GM18520 (cell line): Measurements from ENCODE around the gene CXCR5.
"Not testable (repeated sequence)": the region's sequence is repeated elsewhere in the genome, so short reads cannot be mapped to it uniquely, and the experiment has no call there.

Experiments used
- ATAC-seq: cut with Tn5 transposase; IDR thresholded peaks from one replicate; pipeline ENCODE4 v1.9.1; 2021; ENCODE audit not compliant: unreplicated experiment

The CXCR5 gene, protein sequence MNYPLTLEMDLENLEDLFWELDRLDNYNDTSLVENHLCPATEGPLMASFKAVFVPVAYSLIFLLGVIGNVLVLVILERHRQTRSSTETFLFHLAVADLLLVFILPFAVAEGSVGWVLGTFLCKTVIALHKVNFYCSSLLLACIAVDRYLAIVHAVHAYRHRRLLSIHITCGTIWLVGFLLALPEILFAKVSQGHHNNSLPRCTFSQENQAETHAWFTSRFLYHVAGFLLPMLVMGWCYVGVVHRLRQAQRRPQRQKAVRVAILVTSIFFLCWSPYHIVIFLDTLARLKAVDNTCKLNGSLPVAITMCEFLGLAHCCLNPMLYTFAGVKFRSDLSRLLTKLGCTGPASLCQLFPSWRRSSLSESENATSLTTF

DNA sequence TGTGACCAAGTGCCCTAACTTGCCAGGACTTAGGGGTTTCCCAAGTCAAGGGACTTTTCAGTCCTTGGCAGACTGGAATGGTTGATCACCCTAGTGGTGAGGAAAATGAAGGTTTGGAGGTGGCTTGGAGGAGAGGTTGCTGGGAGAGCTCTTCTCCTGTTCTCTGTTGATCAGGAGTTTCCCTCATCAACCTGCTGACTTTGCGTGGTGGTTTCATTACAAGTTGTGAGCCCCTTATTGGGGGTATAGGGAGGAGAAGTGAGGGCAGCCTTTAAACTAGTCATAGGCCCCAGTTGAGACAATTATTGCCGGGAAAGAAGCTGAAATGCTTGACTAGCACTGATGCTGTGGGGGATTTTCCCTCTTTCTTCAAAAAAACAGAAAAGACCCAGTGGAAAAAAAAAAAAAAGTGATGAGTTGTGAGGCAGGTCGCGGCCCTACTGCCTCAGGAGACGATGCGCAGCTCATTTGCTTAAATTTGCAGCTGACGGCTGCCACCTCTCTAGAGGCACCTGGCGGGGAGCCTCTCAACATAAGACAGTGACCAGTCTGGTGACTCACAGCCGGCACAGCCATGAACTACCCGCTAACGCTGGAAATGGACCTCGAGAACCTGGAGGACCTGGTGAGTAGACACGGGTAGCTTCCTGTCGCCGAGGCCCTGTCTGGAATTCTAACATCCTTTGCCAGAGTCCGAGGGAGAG, at the start of gene CXCR5:
Gene CXCR5 (plus strand): TSS at position 525 of the 704 bp plus-strand sequence. CDS start 50 bp downstream, at position 575.
- peak; percentile 89 for ATAC-seq

DNA sequence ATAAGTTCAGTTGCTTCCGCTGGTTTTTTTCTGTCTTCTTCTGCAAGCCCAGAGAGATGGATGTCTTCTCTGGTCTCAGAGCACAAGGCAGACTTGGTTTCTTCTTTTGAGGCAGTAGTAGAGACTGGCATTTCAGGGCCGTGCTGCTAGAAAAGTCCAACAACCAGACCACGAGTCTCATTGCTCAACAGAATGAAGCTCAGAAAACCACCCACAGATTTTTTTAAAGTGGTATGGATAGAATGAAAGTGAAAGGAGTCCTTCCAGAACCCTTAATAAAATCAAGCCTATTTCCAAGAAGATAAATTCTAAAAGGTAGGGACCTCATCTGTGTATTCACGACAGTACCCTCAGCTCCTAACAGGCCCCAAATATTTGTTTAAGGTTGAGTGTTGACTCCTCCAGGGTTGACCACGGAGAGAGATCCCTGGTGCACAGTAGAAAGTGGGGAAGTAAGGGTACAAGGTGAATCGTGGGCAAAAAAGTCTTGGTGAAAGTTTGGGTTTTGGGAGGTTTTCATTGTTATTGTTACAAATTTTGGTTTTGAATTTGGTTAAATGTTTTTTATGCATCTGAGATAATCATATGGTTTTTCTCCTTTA, 49.2 kb upstream of the CXCR5 start:
- ATAC-seq: no peak

DNA sequence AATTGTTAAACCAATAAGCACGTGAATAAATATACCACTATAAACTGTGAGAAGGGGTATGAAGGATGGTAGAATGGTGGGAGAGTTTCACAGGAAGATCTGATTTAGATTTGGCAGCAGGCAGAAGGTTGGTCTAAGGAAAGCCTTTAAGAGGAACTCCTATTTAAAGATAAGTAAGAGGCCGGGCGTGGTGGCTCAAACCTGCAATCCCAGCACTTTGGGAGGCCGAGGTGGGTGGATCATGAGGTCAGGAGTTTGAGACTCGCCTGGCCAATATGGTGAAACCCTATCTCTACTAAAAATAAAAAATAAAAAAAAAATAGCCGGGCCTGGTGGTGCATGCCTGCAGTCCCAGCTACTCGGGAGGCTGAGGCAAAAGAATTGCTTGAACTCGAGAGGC, 45.8 kb upstream of the CXCR5 start:
- no peak for ATAC-seq

DNA sequence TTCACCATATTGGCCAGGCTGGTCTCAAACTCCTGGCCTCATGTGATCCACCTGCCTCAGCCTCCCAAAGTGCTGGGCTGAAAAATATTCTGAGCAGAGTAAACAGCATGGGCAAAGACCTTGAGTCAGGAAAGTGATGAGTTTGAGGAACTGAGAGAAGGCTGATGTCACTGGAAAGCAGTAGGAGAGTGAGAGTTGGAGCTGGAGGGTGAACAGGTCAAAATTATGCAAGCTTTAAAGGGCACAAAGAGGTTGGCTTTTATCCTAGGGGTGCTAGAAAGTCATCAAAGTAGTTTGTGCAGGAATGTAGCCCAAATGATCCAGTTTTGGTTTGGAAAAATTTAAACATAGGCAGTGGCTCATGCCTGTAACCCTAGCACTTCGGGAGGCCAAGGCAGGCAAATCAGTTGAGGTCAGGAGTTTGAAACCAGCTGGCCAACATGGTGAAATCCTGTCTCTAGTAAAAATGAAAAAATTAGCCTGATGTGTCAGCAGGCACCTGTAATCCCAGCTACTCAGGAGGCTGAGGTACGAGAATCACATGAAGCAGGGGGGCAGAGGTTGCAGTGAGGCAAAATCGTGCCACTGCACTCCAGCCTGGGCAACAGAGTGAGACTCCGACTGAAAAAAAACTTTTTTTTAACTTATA, 44.7 kb upstream of the CXCR5 start:
- ATAC-seq: peak; percentile 51

DNA sequence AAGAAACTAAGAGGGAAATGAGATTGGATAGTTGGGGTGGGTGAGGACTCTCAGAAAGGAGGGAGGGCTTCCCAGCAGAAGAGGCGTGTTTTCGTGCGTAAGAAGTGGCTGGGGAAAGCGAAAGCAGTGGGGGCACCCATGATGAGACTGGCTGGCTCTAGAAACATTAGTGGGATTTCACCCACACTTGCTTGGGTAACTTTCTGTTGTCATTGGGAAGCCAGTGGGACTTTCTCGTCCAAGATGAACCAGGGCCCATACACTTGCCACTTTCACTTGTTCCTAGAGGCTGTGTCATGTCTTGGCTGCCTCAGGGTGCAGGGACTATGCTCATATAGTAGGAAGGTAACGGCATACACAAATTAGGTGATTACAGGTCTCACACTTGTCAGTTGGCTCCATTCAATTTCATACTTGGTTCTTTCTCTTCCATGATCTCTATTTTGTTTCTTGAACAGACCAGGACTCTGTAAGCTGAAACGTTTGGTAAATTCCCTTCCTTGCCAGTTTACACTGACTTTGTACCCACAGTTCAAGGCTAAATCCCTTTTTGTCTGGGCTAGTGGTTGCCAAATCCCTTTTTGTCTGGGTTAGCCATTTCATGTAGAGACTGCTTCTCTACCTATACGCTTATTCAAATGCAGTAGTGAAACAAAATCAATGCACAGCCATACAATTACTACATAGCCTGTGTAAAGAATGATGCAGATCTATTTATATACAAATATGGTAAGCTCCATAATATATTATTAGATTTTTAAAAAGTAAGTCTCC, 42.0 kb upstream of the CXCR5 start:
- ATAC-seq: peak; percentile 40

DNA sequence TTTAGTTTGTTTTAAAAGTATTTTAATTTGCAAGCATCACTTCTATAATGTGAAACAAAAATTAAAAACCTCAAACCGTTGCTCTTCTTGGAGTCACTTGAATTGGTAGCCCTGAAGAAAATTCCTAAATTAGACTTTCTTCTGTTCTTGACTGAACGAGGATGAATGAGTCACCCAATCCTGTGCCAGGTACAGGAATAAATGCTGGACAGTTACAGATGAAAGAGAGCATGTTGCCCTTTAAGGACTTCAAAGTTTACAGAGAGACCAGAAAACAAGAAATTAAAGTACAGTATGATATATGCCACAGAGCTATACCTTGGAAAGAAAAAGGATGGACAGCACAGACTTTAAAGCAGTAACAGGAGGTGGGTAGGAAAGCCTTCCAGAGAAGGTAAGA, 41.3 kb upstream of the CXCR5 start:
- no peak for ATAC-seq

DNA sequence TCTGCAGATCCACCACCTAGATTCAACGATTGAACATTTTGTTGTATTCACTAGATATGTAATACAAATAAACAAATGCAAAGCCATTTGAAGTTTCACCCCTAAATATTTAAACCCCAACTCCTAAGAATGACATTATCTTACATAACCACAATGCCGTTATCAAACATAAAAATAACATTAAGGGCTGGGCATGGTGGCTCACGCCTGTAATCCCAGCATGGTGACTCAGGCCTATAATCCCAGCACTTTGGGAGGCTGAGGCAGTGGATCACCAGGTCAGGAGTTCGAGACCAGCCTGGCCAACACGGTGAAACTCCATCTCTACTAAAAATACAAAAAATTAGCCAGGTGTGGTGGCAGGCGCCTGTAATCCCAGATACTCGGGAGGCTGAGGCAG, 40.8 kb upstream of the CXCR5 start:
- not testable (repeated sequence) for ATAC-seq

DNA sequence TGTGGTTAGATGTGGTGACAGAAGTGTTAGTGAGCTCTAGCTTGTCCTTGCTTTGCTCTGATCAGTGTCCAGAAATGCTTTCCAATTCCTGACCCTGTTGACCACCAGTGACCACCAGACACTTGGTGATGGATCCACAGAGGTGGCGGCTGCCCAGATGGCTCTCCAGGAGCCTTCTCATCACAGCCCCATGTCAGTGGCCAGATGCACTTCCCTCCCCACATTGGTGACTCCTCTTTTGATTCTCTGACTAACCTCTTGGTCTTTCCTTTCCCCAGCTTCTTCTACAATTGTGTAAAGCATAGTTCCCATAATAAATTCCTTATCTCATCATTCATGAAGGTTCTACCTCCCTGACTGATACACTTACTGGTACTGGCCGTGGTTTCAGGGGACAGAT, 40.1 kb upstream of the CXCR5 start:
- no peak for ATAC-seq

DNA sequence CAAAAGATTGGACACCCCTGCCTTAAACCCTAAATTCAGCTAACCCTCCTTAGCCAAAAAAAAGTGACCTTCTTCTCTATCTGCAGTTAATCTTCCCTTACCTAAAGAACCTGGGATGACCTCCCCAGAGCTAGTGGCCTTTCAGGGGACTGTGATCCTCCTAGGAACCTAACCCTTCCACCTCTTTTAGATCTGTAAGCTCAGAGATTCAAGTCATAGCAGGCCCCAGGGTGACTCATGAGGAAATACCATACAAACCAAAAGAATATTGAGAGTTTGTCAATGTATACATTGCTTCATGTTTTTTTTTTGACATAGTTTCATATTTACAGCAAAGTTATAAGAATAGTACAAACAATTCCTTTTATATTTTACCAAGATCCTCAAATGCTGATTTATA, 38.3 kb upstream of the CXCR5 start:
- no peak for ATAC-seq

DNA sequence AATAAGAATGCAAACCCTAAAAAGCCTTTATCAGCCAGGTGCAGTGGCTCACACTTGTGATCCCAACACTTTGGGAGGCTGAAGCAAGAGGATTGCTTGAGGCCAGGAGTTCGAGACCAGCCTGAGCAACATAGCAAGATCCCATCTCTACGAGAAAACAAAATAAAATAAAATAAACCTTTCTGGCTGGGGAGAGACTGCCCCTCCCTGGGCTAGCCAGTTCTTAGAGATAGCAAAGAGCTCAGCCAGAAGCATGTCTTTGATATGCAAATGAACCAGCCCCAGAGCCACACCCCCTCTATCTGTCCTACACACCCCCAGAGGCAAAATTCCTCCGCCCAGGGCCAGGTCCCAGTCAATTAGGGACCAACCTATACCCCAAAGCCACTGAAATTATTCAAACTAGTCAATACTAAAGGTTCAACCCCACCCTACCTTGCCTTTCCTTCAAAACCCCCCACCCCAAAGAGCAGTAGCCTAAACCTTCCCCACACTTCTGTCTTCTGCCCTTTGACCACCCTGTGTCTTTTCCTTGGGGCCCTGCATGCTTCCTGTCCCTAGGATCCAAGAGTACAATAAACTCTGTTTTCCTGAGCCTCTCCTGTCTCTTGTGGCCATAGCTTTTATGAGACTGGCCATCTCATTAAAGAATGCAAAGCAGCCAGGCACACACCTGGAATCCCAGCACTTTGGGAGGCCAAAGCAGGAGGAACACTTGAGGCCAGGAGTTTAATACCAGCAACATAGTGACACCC, 37.3 kb upstream of the CXCR5 start:
- ATAC-seq: no peak

DNA sequence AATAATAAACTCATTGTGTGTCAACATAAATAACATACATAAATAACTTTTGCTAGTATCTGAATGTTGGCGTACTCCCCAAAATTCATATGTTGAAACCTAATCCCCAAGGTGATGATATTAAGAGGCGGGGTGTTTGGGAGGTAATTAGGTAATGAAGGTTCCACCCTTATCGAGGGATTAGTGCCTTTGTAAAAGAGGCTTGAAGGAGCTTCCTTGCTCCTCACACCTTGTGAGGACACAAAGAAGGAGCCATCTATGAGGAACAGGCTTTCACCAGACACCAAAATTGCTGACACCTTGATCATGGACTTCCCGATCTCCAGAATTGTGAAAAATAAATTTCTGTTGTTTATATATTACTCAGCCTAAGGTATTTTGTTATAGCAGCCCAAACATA, 33.9 kb upstream of the CXCR5 start:
- no peak for ATAC-seq

DNA sequence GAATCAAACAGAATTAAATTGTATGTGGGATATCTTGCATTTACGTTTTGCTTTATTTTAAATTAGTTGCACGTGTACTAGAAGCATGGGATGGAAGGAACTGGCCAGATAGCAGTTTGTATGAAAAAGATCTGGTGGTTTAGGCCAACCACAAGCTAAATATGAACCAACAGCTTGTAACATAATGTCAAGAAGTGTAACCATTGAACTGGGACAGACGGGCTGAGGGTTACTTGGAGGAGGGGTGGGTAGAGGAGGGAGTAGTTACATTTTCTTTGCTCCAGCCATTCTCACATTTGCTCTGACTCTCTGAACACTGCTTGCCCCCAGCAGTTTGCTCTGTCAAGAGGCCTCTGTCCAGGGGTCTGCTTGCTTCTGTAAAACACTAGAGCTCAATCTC, 31.7 kb upstream of the CXCR5 start:
- ATAC-seq: no peak

DNA sequence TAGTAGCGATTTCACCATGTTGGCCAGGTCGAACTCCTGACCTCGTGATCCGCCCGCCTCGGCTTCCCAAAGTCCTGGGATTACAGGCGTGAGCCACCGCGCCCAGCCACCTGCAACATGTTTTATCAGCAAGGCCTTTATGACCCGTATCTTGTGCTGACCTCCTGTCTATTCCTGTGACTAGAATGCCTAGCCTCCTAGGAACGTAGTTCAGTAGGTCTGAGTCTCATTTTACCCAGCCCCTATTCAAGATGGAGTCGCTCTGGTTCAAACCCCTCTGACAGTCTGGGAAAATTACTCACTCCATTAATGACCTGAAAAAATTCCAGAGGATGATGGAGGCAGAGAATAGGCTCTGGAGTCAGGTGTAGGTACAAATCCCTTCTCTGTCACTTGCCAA, 30.0 kb upstream of the CXCR5 start:
- no peak for ATAC-seq

DNA sequence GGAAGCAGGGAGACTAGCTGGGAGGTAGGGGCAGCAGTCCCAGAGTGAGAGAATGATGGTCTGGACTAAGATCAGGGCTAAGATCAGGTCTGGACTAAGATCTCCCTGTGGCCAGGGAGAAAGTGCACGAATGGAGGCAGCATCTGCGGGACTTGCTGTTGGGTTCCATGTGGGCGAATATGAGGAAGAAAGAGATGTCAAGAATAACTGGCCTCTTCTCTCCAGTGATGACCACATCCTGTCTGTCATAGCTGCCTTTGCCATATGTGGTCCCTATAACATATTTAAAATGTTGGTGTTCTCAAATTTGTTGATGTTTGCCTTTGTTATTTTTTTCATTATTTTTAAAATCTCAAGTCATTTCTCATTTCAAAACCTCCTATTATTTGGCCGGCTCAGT, 27.4 kb upstream of the CXCR5 start:
- no peak for ATAC-seq

DNA sequence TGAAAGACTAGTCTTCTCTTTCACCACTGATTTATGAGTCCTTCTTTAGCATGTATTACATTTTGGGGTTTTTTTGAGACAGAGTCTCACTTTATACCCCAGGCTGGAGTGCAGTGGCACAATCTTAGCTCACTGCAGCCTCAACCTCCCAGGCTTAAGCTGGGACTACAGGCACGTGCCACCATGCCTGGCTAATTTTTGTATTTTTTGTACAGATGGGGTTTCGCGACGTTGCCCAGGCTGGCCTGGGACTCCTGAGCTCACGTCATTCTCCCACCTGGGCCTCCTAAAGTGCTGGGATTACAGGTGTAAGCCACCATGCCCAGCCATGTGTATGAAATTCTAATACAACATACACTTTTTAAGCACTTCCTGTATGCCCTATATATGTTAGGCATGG, 26.3 kb upstream of the CXCR5 start:
- no peak for ATAC-seq

DNA sequence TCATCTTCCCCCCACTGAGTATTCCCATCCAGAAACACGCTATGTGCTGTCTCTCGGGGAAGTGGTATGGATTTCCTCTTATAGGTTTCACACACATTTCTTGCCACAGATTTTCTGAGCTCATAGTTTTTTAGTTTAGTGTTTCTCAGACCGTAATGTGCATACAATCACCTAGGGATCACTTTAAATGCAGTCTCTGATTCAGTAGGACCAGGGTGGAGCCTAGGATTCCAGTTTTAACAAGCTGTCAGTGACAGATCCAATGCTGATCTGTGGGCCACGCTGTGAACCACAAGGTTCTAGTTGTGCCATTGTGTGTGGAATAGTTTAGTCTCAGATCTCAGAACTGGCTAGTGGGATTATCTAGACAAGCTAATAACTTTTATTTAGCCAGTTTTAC, 23.7 kb upstream of the CXCR5 start:
- no peak for ATAC-seq

DNA sequence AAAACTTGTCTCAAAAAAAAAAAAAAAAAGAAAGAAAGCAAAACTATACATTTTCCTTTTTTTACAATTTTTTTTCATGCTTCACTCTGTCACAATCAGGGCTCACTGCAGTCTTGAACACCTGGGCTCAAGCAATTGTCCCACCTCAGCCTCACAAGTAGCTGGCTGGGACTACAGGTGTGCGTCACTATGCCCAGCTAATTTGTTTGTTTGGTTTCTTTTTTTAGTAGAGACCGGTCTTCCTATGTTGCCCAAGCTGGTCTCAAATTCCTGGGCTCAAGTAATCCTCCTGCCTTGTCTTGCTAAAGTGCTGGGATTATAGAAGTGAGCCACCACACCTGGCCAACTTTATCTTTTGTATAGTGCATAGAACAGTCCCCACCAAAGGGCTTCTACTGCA, 15.0 kb upstream of the CXCR5 start:
- ATAC-seq: no peak

DNA sequence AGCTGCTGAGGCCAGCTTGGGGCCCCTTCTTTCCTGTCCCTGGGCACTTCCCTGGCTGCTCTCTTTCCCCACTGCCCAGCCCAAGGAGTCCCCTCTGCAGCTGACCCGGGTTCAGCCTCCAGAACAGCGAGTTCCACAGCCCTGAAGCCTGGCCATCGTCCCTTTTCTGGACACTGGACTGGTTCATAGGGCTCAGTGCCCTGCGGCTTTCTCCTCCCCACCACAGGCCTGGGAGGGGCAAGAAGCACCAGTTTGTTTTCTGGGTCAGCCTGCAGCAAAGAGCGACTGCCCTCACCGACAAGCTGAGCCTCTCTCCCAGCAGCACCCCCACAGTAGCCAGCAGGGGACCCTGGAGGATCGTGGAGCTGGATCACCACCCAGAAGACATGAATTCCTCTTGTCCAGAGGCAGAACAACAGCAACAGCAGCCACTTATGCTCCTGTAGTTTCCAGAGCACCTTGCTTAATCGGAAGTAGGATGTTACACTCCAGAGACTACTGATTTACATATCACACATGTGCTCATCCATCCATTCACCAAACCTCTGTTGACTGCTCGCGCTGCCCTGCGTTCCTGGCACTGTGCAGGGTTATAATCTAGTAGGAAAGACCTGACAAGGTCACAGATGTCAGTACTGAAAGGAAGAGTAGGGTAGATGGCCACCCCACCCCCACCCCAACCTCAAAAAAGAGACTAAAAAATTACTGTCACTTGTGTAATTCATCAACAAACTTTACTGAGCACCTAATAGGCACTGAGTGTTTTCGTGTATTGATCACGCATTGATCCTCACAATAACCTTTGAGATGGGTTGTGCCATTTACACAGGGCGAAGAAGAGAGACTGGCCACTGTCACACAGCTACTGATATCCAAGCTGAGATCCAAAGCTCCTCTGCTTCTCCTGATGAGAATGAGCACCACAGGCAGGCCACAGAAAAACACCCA, 13.0 kb upstream of the CXCR5 start:
- ATAC-seq: no peak

DNA sequence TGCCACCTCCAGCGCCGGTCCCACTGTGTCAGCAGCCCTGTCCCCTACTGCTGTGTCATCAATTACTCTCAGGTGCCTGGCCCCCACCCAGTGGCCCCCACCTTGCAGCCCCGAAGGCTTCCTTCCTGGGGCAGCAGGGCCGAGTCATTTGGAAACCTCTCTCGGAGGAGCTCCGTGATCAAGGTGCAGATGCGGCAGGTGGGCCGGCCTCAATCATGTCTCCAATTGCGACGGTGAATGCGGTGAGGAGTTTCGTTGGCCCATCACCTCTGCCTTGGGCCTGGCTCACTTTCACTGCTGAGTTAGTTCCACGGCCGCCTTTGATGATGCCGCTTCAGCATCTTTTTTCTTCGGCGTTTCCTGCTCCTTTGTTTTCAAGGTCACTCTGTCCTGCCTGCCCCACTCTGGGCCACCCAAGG, 11.3 kb upstream of the CXCR5 start:
- ATAC-seq: no peak
